NCI-H2227 treated with DMSO at 0.1 percent for 48 hours (cell line): ENCODE measurements around the gene SEL1L3.

ENCODE experiments used
- DNase-seq: peaks from one replicate; lab custom pipeline; 2025; lab: John Stamatoyannopoulos, UW

The SEL1L3 gene

GRCh38 chr4:25743971-25744370, 118.8 kb downstream of the SEL1L3 start:
- no peak for DNase-seq

GRCh38 chr4:25729564-25729963, 133.2 kb downstream of the SEL1L3 start:
- no peak for DNase-seq

- DNase-seq, result no peak
These were observed 133.9 kb downstream of the SEL1L3 start for GRCh38 chr4:25728886-25729285.

GRCh38 chr4:25727711-25728493, 134.9 kb downstream of the SEL1L3 start:
- DNase-seq, result no peak

- DNase-seq, result no peak
These were observed 136.9 kb downstream of the SEL1L3 start for GRCh38 chr4:25725870-25726269.

GRCh38 chr4:25723409-25723808, 139.4 kb downstream of the SEL1L3 start:
- no peak for DNase-seq

- DNase-seq, result no peak
These were observed 139.8 kb downstream of the SEL1L3 start for GRCh38 chr4:25722964-25723363.

GRCh38 chr4:25713812-25714211, 149.0 kb downstream of the SEL1L3 start:
- DNase-seq, result no peak

GRCh38 chr4:25712611-25713010, 150.2 kb downstream of the SEL1L3 start:
- no peak for DNase-seq

- DNase-seq, result no peak
These were observed 152.2 kb downstream of the SEL1L3 start for GRCh38 chr4:25710637-25711036.

- DNase-seq, result no peak
These were observed 158.3 kb downstream of the SEL1L3 start for GRCh38 chr4:25704516-25704915.

GRCh38 chr4:25703731-25704388, 158.9 kb downstream of the SEL1L3 start:
- no peak for DNase-seq

GRCh38 chr4:25702848-25703247, 159.9 kb downstream of the SEL1L3 start:
- DNase-seq, result no peak

GRCh38 chr4:25700661-25701060, 162.1 kb downstream of the SEL1L3 start:
- no peak for DNase-seq

- no peak for DNase-seq
These were observed 165.3 kb downstream of the SEL1L3 start for GRCh38 chr4:25697516-25697915.
